Common myeloid progenitor, CD34-positive (primary cell): Measurements from ENCODE around the gene FRMD4A.
A peak's percentile ranks its signal among the peaks of the same experiment; 100 is the strongest.
"Not testable (repeated sequence)": the region's sequence is repeated elsewhere in the genome, so short reads cannot be mapped to it uniquely, and the experiment has no call there.

Experiments
- CTCF ChIA-PET: fragments of 350-600 bp; sonication (Branson Sonifier 250); formaldehyde crosslinking; loops from one replicate; lab custom pipeline; 2021; ENCODE audit warnings: antibody characterized with exemption; lab: Charles Lee
- POLR2A ChIA-PET: fragments of 350-600 bp; sonication (Branson Sonifier 250); formaldehyde crosslinking; loops from one replicate; lab custom pipeline; 2021; ENCODE audit warnings: antibody characterized with exemption; lab: Charles Lee
- DNase-seq, 3 donors: peaks; one replicate each; pipeline versions ENCODE4 v3.0.0 to v3.0.0-alpha.2; 2013
- H3K27ac ChIP-seq, 2 experiments: 1 replicate in 1 of 2; 2 replicates in 1 of 2; pipeline ENCODE4 v1.7.0; 2013; ENCODE audit warnings: inconsistent platforms in 2 of 2, low read length in 2 of 2, mild to moderate bottlenecking in 2 of 2, low read depth in 1 of 2, moderate library complexity in 1 of 2; ENCODE audit not compliant: severe bottlenecking in 2 of 2, insufficient read depth in 1 of 2, poor library complexity in 1 of 2
- H3K27me3 ChIP-seq, 5 experiments: replicated peaks in 2 of 5; 1 replicate in 3 of 5; 2 replicates in 2 of 5; pipeline versions ENCODE4 v1.6.1 to v1.7.0; 2013; ENCODE audit warnings: low read length in 4 of 5, mild to moderate bottlenecking in 2 of 5, moderate library complexity in 2 of 5, inconsistent platforms in 1 of 5; ENCODE audit not compliant: insufficient read depth in 5 of 5, control insufficient read depth in 4 of 5
- H3K36me3 ChIP-seq, 4 experiments: 1 replicate in 2 of 4; 2 replicates in 2 of 4; pipeline versions ENCODE4 v1.6.1 to v1.7.0; 2013; ENCODE audit warnings: low read length in 3 of 4, control low read depth in 1 of 4, mild to moderate bottlenecking in 1 of 4; ENCODE audit not compliant: control insufficient read depth in 4 of 4, insufficient read depth in 4 of 4
- H3K4me1 ChIP-seq, 4 experiments: 1 replicate in 3 of 4; 2 replicates in 1 of 4; pipeline versions ENCODE4 v1.6.1 to v1.7.1; 2013; ENCODE audit warnings: low read length in 3 of 4, mild to moderate bottlenecking in 3 of 4, control low read depth in 1 of 4, inconsistent platforms in 1 of 4, moderate library complexity in 1 of 4; ENCODE audit not compliant: control insufficient read depth in 4 of 4, insufficient read depth in 4 of 4; ENCODE audit errors: control extremely low read depth in 1 of 4
- H3K4me3 ChIP-seq, 7 experiments: 1 replicate in 4 of 7; 2 replicates in 3 of 7; pipeline versions ENCODE4 v1.5.1 to v1.7.0; 2013; ENCODE audit warnings: mild to moderate bottlenecking in 7 of 7, low read length in 6 of 7, moderate library complexity in 6 of 7, inconsistent platforms in 2 of 7, low read depth in 2 of 7, control low read depth in 1 of 7; ENCODE audit not compliant: insufficient read depth in 4 of 7, control insufficient read depth in 1 of 7; ENCODE audit errors: extremely low read depth in 1 of 7
- H3K9me3 ChIP-seq, 5 experiments: 1 replicate in 4 of 5; 2 replicates in 1 of 5; pipeline versions ENCODE4 v1.6.1 to v1.7.1; 2013; ENCODE audit warnings: low read length in 4 of 5, mild to moderate bottlenecking in 2 of 5, inconsistent platforms in 1 of 5, low read depth in 1 of 5, moderate library complexity in 1 of 5; ENCODE audit not compliant: control insufficient read depth in 4 of 5, insufficient read depth in 2 of 5; ENCODE audit errors: control extremely low read depth in 1 of 5
- WGBS: methylation state at CpG from one replicate; pipeline ENCODE4 v1.1.5; 2013; ENCODE audit not compliant: insufficient coverage; 5-methylcytosine and 5-hydroxymethylcytosine counted together

Gene FRMD4A

GRCh38 chr10:14244801-14245211 lies 85.9 kb downstream of the FRMD4A start:
- 98% methylated on average over 3 of the region's 3 CpGs for WGBS
- no peaks in the 10 kb centered on the region for H3K36me3 ChIP-seq
- no peak overlapping the region for H3K27ac ChIP-seq
- no peak overlapping the region for H3K4me3 ChIP-seq
- no peak for DNase-seq
- no peaks in the 10 kb centered on the region for H3K4me1 ChIP-seq
- ChIA-PET CTCF (no interaction called here), POLR2A (no interaction called here)
- H3K9me3 ChIP-seq, result peaks cover 0 to 2% (median 0%) of the 10 kb centered on the region in 5 experiments
- H3K27me3 ChIP-seq, result peaks cover 0 to 23% (median 4%) of the 10 kb centered on the region in 5 experiments

DNA sequence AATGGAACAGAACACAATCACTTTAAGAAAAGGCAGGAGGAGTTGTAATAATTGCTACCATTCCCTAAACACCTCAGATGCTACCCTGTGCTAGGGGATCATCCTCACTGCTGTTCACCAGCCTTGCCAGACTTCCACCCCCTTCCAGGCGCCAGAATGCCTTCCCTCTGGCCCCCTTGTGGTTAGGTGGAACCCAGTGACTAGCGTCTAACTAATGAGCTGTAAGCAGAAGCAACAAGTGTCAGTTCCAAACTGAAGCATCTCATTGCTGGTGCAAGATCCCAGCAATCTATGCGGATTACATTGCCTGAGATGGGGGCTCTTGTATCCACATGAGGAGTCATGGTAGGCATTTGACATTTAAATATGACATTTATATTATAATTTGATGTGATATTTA lies 86.6 kb downstream of the FRMD4A start:
- ChIA-PET POLR2A (no interaction called here), CTCF (interaction anchor here (0.6 kb wide), 1 partner anchor 923 kb away, joined by 3 read pairs; no protein-coding TSS in a partner anchor)
- no peak overlapping the region for H3K27ac ChIP-seq
- H3K9me3 ChIP-seq, result peaks cover 0 to 2% (median 0%) of the 10 kb centered on the region in 5 experiments
- peaks cover 0 to 23% (median 4%) of the 10 kb centered on the region in 5 experiments for H3K27me3 ChIP-seq
- no peak for DNase-seq
- H3K4me1 ChIP-seq, result no peaks in the 10 kb centered on the region
- 31% methylated on average over 2 of the region's 3 CpGs for WGBS
- H3K4me3 ChIP-seq, result no peak overlapping the region
- no peaks in the 10 kb centered on the region for H3K36me3 ChIP-seq

GRCh38 chr10:14243221-14243620 lies 87.5 kb downstream of the FRMD4A start:
- WGBS, result 100% methylated on average over 2 of the region's 6 CpGs
- Histone ChIP-seq H3K4me1 (no peaks in the 10 kb centered on the region), H3K36me3 (no peaks in the 10 kb centered on the region), H3K9me3 (peaks cover 0 to 2% (median 0%) of the 10 kb centered on the region in 5 experiments), H3K4me3 (no peak overlapping the region), H3K27ac (no peak overlapping the region), H3K27me3 (peaks cover 0 to 23% (median 4%) of the 10 kb centered on the region in 5 experiments)
- CTCF ChIA-PET, result interaction anchor here (1.5 kb wide), 1 partner anchor 14 kb away, joined by 3 read pairs; no protein-coding TSS in a partner anchor
- no peak for DNase-seq
- POLR2A ChIA-PET, result no interaction called here

DNA sequence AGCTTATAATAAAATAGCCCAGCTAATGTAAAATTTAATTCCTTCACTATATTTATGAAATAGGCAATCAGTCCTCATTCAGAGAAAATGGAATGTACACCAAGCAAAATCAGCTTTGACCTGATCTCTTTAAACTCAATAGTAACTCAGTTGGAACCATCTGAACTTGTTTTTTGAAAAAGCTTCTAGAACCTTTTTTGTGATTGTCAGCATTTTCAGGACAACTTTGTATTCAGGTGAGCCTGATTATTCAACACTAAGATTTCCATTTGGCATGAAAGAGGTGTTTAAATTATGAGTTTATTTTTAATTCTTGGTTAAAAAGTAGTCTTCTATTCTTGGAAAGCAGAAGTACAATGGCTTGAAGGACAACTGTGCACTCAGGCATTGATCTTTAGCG lies 89.5 kb downstream of the FRMD4A start:
- no peak for DNase-seq
- CTCF ChIA-PET, result no interaction called here
- WGBS, result no CpG with 5 or more reads among the region's 1 CpG
- no peaks in the 10 kb centered on the region for H3K36me3 ChIP-seq
- POLR2A ChIA-PET, result no interaction called here
- H3K9me3 ChIP-seq, result peaks cover 0 to 2% (median 0%) of the 10 kb centered on the region in 5 experiments
- no peaks in the 10 kb centered on the region for H3K4me1 ChIP-seq
- no peak overlapping the region for H3K4me3 ChIP-seq
- no peak overlapping the region for H3K27ac ChIP-seq
- H3K27me3 ChIP-seq, result peaks cover 0 to 23% (median 4%) of the 10 kb centered on the region in 5 experiments

- DNase-seq, result peak in 1 of 3 donors; percentile 9
- Histone ChIP-seq H3K9me3 (peaks cover 0 to 2% (median 0%) of the 10 kb centered on the region in 5 experiments), H3K27ac (no peak overlapping the region), H3K27me3 (peaks cover 0 to 23% (median 4%) of the 10 kb centered on the region in 5 experiments), H3K4me1 (no peaks in the 10 kb centered on the region), H3K36me3 (no peaks in the 10 kb centered on the region), H3K4me3 (no peak overlapping the region)
- POLR2A ChIA-PET, result no interaction called here
- 35% methylated on average over 8 of the region's 13 CpGs for WGBS
- CTCF ChIA-PET, result no interaction called here
Observed at GRCh38 chr10:14240253-14241189, 90.2 kb downstream of the FRMD4A start.

- H3K36me3 ChIP-seq, CTCF ChIA-PET, H3K4me3 ChIP-seq, H3K27ac ChIP-seq, H3K4me1 ChIP-seq, H3K9me3 ChIP-seq, DNase-seq, POLR2A ChIA-PET: not testable (repeated sequence)
- WGBS, result no CpG with 5 or more reads among the region's 3 CpGs
- H3K27me3 ChIP-seq, result peaks cover 0 to 19% (median 4%) of the 10 kb centered on the region in 5 experiments
Observed at GRCh38 chr10:14238659-14239058, 92.1 kb downstream of the FRMD4A start.

DNA sequence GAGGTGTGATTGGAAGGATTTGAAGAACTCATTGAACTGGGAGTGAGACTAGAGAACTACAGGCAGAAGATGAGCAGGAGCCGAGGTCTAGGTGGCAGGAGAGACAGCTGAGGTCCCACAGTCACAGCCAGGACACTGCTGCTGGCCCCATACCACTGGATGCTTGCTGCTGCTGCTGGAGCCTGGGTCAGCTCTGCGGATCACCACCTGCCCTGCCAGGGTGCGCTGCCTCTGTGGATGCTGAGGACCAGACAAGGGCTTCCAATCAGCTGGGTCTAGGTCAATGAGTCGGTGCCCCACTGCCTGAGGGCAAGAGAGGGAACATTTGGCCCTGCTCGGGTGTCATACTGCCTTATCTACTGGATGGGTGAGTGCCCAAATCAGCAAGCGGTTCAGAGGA lies 94.4 kb downstream of the FRMD4A start:
- CTCF ChIA-PET, result no interaction called here
- no peak overlapping the region for H3K27ac ChIP-seq
- H3K36me3 ChIP-seq, result no peaks in the 10 kb centered on the region
- 91% methylated on average over 3 of the region's 6 CpGs for WGBS
- no peaks in the 10 kb centered on the region for H3K4me1 ChIP-seq
- no peak for DNase-seq
- H3K9me3 ChIP-seq, result peaks cover 0 to 2% (median 0%) of the 10 kb centered on the region in 5 experiments
- H3K27me3 ChIP-seq, result peaks cover 0 to 12% (median 4%) of the 10 kb centered on the region in 5 experiments
- POLR2A ChIA-PET, result no interaction called here
- no peak overlapping the region for H3K4me3 ChIP-seq
